GM12878 (cell line): ENCODE measurements around the gene ANKHD1. TPM values are rescaled to one million over a fixed set of nuclear protein-coding genes. Genes with fewer than 3 reads are reported as not detected.

Experiments
- CEBPB ChIP-seq, 2 experiments: fragments of 150-350 bp in 1 of 2; IDR thresholded peaks; 2 replicates each; pipeline ENCODE4 v1.6.1; 2012 to 2014; ENCODE audit warnings: low read depth in 2 of 2, low read length in 2 of 2, borderline replicate concordance in 1 of 2, inconsistent platforms in 1 of 2
- IKZF1 ChIP-seq: fragments of 450-650 bp; conservative IDR thresholded peaks from 2 replicates; pipeline ENCODE4 v1.6.1; 2017; ENCODE audit warnings: antibody characterized with exemption, mild to moderate bottlenecking
- MTA3 ChIP-seq: IDR thresholded peaks from 2 replicates; pipeline ENCODE4 v1.6.1; 2012; ENCODE audit warnings: low read length, inconsistent platforms, borderline replicate concordance
- NR2C1 ChIP-seq: fragments of 450-650 bp; IDR thresholded peaks from 2 replicates; pipeline ENCODE4 v1.6.1; 2017; ENCODE audit warnings: antibody characterized with exemption, mild to moderate bottlenecking, moderate library complexity
- polyA plus RNA-seq, 11 experiments: library from polyadenylated mRNA; depleted of rRNA in 4 of 11; unstranded in 6 of 11; stranded (reverse) in 5 of 11; fragments of >200 nt; fragmentation: Nextera tagmentation in 4 of 11; fragmentation: Illumina TruSeq in 1 of 11; extraction: Ambion mirVana in 4 of 11; extraction: Trizol in 1 of 11; gene quantifications; 1 replicate in 1 of 11; 2 replicates in 10 of 11; pipeline versions ENCODE4 v1.2.1 to v1.2.3, GENCODE V29; 2011 to 2016; ENCODE audit warnings: inconsistent platforms in 2 of 11, missing spikeins in 2 of 11, low read depth in 1 of 11
- total RNA-seq, 4 experiments: library from RNA; depleted of rRNA in 3 of 4; stranded (reverse); fragments of >200 nt in 3 of 4; fragmentation: Illumina TruSeq in 1 of 4; extraction: Trizol in 1 of 4; gene quantifications; 2 replicates each; pipeline versions ENCODE4 v1.2.1 to v1.2.3, GENCODE V29; 2013 to 2021
- TF ChIP-seq, protein P1 (sequence below): IDR thresholded peaks from 2 replicates; pipeline ENCODE4 v1.6.1; 2012; ENCODE audit warnings: mild to moderate bottlenecking, low read depth, low read length
- TF ChIP-seq, protein P2 (sequence below): fragments of 450-650 bp; IDR thresholded peaks from 2 replicates; pipeline ENCODE4 v1.6.1; 2017; ENCODE audit warnings: mild to moderate bottlenecking, moderate library complexity
- TF ChIP-seq, protein P3 (sequence below): fragments of 450-650 bp; IDR thresholded peaks from 2 replicates; pipeline ENCODE4 v1.6.1; 2016; ENCODE audit warnings: mild to moderate bottlenecking

Gene ANKHD1
- total and polyA plus RNA-seq, 10 of the 15 experiments (the other 5 are each of a cell fraction or from before 2014, with no cell fraction given) = 31.6 to 96.8 (median 74.3) TPM

DNA sequence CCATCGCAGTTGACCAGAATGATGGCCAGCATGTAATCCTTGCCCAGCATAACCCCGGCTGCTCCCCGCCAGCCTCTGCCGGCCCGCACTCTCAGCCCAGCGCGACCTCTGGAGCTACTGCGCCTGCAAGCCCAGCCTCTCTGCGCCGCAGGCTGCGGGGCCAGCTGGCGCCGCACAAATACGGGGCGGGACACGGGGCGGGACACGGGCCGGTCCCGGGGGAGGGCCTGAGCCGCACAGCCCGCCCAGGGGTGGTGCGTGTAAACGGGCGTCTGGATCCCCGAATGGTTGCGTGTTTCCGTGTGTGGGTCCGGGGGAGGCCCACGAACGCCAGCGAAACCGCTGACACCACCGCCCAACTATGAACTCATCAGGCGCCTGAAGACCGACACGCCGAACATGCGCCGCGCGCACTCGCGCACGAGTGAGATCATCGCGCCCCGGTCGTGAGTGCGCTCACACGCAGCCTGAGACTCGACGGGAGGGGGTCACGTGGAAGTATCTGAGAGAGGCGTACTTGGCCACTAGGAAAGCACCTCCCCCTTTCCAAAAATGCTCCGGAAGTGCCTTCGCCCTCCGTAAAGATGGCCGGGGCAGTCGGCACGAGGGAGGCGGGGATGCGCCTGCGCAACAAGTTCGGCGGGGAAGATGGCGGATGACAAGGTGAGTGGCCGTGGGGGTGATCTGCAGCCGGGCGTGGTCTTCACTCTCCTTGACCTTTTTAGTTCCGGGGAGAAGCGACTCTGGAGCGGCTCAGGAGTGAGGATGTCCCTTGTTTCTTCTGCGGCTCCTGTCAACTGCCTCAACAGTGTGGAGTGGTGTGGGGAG, 162.8 kb downstream of the ANKHD1 start, which contains the start of the genes APBB3 and SLC35A4 (continued):
- TF ChIP-seq, protein P1, sequence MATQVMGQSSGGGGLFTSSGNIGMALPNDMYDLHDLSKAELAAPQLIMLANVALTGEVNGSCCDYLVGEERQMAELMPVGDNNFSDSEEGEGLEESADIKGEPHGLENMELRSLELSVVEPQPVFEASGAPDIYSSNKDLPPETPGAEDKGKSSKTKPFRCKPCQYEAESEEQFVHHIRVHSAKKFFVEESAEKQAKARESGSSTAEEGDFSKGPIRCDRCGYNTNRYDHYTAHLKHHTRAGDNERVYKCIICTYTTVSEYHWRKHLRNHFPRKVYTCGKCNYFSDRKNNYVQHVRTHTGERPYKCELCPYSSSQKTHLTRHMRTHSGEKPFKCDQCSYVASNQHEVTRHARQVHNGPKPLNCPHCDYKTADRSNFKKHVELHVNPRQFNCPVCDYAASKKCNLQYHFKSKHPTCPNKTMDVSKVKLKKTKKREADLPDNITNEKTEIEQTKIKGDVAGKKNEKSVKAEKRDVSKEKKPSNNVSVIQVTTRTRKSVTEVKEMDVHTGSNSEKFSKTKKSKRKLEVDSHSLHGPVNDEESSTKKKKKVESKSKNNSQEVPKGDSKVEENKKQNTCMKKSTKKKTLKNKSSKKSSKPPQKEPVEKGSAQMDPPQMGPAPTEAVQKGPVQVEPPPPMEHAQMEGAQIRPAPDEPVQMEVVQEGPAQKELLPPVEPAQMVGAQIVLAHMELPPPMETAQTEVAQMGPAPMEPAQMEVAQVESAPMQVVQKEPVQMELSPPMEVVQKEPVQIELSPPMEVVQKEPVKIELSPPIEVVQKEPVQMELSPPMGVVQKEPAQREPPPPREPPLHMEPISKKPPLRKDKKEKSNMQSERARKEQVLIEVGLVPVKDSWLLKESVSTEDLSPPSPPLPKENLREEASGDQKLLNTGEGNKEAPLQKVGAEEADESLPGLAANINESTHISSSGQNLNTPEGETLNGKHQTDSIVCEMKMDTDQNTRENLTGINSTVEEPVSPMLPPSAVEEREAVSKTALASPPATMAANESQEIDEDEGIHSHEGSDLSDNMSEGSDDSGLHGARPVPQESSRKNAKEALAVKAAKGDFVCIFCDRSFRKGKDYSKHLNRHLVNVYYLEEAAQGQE = 0 out of 2 replicates have a peak, but pooled peaks have one; percentile 9
- TF ChIP-seq MTA3 (no peak), CEBPB (IDR thresholded peaks at IDR 0.05; ENCODE audit: borderline replicate concordance in 1 of 2, low read depth in 2 of 2, low read length in 2 of 2) (0 out of 4 replicates have a peak, but pooled peaks of 1 of the 2 experiments have one; percentile 15), NR2C1 (peak; percentile 91), IKZF1 (peak; percentile 90)
- TF ChIP-seq, protein P2, sequence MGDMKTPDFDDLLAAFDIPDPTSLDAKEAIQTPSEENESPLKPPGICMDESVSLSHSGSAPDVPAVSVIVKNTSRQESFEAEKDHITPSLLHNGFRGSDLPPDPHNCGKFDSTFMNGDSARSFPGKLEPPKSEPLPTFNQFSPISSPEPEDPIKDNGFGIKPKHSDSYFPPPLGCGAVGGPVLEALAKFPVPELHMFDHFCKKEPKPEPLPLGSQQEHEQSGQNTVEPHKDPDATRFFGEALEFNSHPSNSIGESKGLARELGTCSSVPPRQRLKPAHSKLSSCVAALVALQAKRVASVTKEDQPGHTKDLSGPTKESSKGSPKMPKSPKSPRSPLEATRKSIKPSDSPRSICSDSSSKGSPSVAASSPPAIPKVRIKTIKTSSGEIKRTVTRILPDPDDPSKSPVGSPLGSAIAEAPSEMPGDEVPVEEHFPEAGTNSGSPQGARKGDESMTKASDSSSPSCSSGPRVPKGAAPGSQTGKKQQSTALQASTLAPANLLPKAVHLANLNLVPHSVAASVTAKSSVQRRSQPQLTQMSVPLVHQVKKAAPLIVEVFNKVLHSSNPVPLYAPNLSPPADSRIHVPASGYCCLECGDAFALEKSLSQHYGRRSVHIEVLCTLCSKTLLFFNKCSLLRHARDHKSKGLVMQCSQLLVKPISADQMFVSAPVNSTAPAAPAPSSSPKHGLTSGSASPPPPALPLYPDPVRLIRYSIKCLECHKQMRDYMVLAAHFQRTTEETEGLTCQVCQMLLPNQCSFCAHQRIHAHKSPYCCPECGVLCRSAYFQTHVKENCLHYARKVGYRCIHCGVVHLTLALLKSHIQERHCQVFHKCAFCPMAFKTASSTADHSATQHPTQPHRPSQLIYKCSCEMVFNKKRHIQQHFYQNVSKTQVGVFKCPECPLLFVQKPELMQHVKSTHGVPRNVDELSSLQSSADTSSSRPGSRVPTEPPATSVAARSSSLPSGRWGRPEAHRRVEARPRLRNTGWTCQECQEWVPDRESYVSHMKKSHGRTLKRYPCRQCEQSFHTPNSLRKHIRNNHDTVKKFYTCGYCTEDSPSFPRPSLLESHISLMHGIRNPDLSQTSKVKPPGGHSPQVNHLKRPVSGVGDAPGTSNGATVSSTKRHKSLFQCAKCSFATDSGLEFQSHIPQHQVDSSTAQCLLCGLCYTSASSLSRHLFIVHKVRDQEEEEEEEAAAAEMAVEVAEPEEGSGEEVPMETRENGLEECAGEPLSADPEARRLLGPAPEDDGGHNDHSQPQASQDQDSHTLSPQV = no peak
- TF ChIP-seq, protein P3, sequence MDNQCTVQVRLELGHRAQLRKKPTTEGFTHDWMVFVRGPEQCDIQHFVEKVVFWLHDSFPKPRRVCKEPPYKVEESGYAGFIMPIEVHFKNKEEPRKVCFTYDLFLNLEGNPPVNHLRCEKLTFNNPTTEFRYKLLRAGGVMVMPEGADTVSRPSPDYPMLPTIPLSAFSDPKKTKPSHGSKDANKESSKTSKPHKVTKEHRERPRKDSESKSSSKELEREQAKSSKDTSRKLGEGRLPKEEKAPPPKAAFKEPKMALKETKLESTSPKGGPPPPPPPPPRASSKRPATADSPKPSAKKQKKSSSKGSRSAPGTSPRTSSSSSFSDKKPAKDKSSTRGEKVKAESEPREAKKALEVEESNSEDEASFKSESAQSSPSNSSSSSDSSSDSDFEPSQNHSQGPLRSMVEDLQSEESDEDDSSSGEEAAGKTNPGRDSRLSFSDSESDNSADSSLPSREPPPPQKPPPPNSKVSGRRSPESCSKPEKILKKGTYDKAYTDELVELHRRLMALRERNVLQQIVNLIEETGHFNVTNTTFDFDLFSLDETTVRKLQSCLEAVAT = peak; percentile 71
- TF ChIP-seq, all 136 proteins: peak for 63
